ENCODE data around the gene PTPRT. TPM values are rescaled to one million over a fixed set of nuclear protein-coding genes. Genes with fewer than 3 reads are reported as not detected.

Gene PTPRT
- total RNA-seq, 1 donor from 2014 or later: 23.5 TPM

DNA sequence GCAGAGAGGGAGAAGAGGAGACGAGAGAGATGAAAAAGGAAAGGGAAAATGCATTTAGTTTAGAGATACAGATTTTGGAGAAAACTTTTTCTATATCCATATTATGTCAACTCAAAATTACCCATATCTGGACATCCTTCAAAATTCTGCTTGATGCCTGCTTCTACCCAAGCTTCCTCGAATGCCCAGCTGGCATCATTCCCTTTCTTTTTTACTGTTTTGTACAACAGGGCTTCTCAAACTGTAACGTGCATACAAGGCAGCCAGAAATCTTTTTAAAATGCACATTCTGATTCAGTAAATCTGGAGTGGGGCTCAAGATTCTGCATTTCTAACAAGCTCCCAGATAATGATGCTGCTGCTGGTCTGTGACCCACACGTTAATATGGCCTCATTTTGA is 1108.8 kb downstream of the PTPRT start:
- intact Hi-C loops (cut with DNase I): no loop called here
- no peaks in the 10 kb centered on the region for H3K36me3 ChIP-seq
- no peaks in the 10 kb centered on the region for H3K4me1 ChIP-seq
- no peak overlapping the region for H3K4me3 ChIP-seq
- no peaks in the 10 kb centered on the region for H3K9me3 ChIP-seq
- no peak overlapping the region for H3K27ac ChIP-seq
- TF ChIP-seq, protein P1, sequence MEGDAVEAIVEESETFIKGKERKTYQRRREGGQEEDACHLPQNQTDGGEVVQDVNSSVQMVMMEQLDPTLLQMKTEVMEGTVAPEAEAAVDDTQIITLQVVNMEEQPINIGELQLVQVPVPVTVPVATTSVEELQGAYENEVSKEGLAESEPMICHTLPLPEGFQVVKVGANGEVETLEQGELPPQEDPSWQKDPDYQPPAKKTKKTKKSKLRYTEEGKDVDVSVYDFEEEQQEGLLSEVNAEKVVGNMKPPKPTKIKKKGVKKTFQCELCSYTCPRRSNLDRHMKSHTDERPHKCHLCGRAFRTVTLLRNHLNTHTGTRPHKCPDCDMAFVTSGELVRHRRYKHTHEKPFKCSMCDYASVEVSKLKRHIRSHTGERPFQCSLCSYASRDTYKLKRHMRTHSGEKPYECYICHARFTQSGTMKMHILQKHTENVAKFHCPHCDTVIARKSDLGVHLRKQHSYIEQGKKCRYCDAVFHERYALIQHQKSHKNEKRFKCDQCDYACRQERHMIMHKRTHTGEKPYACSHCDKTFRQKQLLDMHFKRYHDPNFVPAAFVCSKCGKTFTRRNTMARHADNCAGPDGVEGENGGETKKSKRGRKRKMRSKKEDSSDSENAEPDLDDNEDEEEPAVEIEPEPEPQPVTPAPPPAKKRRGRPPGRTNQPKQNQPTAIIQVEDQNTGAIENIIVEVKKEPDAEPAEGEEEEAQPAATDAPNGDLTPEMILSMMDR (IDR thresholded peaks at IDR 0.05): no peak
- H3K27me3 ChIP-seq: no peaks in the 10 kb centered on the region
- no peak for DNase-seq (ENCODE audit: low spot score in 2 of 2)

- intact Hi-C loops (cut with DNase I): no loop called here
- H3K4me3 ChIP-seq: no peak overlapping the region
- no peaks in the 10 kb centered on the region for H3K9me3 ChIP-seq
- no peak overlapping the region for H3K27ac ChIP-seq
- no peaks in the 10 kb centered on the region for H3K4me1 ChIP-seq
- no peaks in the 10 kb centered on the region for H3K27me3 ChIP-seq
- H3K36me3 ChIP-seq: no peaks in the 10 kb centered on the region
- DNase-seq (ENCODE audit: low spot score in 2 of 2): no peak
- TF ChIP-seq, protein P1 (IDR thresholded peaks at IDR 0.05): no peak
Measured at GRCh38 chr20:42074944-42075343, 1114.8 kb downstream of the PTPRT start.

- H3K4me1 ChIP-seq: no peaks in the 10 kb centered on the region
- TF ChIP-seq, protein P1 (IDR thresholded peaks at IDR 0.05): no peak
- H3K27me3 ChIP-seq: no peaks in the 10 kb centered on the region
- H3K9me3 ChIP-seq: no peaks in the 10 kb centered on the region
- H3K4me3 ChIP-seq: no peak overlapping the region
- H3K27ac ChIP-seq: no peak overlapping the region
- intact Hi-C loops (cut with DNase I): no loop called here
- DNase-seq (ENCODE audit: low spot score in 2 of 2): no peak
- H3K36me3 ChIP-seq: no peaks in the 10 kb centered on the region
Measured at GRCh38 chr20:42067596-42067995, 1122.1 kb downstream of the PTPRT start.

- no peak overlapping the region for H3K4me3 ChIP-seq
- no peaks in the 10 kb centered on the region for H3K36me3 ChIP-seq
- no peak overlapping the region for H3K27ac ChIP-seq
- no peaks in the 10 kb centered on the region for H3K27me3 ChIP-seq
- no peaks in the 10 kb centered on the region for H3K9me3 ChIP-seq
- H3K4me1 ChIP-seq: no peaks in the 10 kb centered on the region
- intact Hi-C loops (cut with DNase I): no loop called here
- DNase-seq (ENCODE audit: low spot score in 2 of 2): no peak
- TF ChIP-seq, protein P1 (IDR thresholded peaks at IDR 0.05): no peak
Measured at GRCh38 chr20:42067174-42067573, 1122.5 kb downstream of the PTPRT start.

GRCh38 chr20:42063141-42063540 is 1126.6 kb downstream of the PTPRT start:
- H3K27me3 ChIP-seq: no peaks in the 10 kb centered on the region
- intact Hi-C loops (cut with DNase I): no loop called here
- no peak overlapping the region for H3K27ac ChIP-seq
- no peaks in the 10 kb centered on the region for H3K36me3 ChIP-seq
- H3K9me3 ChIP-seq: no peaks in the 10 kb centered on the region
- DNase-seq (ENCODE audit: low spot score in 2 of 2): no peak
- H3K4me1 ChIP-seq: no peaks in the 10 kb centered on the region
- TF ChIP-seq, protein P1 (IDR thresholded peaks at IDR 0.05): no peak
- H3K4me3 ChIP-seq: no peak overlapping the region

DNA sequence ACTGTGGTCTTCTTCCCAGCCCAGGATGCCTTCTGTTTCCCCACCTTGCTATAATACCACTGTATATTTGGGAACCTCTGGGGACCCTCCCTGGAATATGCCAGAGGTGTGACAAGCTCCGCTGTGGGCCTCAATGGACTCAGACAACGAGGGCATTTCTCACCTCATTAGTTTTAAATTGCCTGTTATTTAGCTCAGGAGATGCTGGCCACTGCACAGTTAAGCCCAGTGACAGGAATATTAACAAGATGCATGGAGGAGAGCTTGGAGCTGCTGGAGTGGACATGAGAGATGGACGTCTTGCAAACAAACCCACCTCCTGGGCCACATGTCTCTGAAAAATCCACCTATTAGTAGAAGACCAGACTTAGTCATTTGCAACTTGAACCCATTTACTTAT is 1136.4 kb downstream of the PTPRT start:
- Histone ChIP-seq H3K9me3 (no peaks in the 10 kb centered on the region), H3K36me3 (no peaks in the 10 kb centered on the region), H3K27me3 (no peaks in the 10 kb centered on the region), H3K4me3 (no peak overlapping the region), H3K4me1 (no peaks in the 10 kb centered on the region), H3K27ac (no peak overlapping the region)
- TF ChIP-seq, protein P1 (IDR thresholded peaks at IDR 0.05): no peak
- intact Hi-C loops (cut with DNase I): no loop called here
- no peak for DNase-seq (ENCODE audit: low spot score in 2 of 2)
